Measurements from ENCODE around the gene MLF2. TPM values are rescaled to one million over a fixed set of nuclear protein-coding genes. Genes with fewer than 3 reads are reported as not detected.

MLF2 gene
- total and polyA plus RNA-seq, 10 of the 15 experiments (the other 5 are each of a cell fraction or from before 2014, with no cell fraction given): 13.5 to 222 (median 130) TPM

DNA sequence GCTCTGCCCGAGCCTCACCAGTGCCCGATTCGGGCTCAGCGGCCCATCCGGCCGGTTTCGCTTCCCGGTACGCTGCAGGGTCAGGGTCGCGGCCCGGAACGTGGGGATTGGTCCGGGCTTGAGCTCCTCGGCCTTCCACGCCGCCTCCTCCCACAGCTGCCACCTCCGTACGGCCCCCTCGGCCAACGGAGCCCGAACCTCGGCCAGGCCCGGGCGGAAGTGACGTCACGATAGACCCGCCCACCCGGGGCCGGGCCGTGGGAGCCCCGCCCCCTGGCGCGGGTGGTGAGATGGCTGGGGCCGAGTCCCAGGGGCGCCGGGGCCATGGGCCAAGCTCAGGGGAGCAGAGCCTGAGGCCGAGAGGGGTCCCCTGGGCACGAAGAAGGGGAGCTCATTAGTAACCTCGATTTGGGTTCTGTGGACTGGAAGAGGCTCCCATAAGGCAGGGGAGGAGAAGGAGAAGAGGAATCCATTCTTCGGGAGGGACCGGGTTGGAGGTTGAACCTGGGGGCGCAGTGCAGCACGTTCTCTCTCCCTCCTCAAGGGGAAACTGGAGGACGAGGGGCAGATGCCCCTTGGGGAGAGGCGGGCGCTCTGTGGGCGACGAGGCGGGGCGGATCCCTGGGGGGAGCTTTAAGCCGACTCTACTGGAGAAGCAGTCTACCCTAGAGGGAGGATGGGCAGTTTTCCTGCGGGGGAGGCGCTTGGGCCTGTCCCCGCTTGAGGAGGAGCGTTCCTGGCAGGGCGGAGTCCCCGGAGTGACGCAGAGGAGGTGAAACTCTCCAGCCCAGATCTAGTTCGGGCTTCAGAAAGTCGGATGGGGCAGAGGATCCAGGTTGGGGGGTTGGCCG lies at the start of gene MLF2 (continued):
- TF ChIP-seq E4F1 (IDR thresholded peaks at IDR 0.05; ENCODE audit: borderline replicate concordance, partially characterized antibody) (peak; percentile 11), RBBP5 (conservative IDR thresholded peaks at IDR 0.05) (no peak), MYC (IDR thresholded peaks at IDR 0.05; ENCODE audit: insufficient read depth, insufficient read length, insufficient replicate concordance, low read length, severe bottlenecking) (no peak), GATAD2B (conservative IDR thresholded peaks at IDR 0.05; ENCODE audit: low read depth) (peak; percentile 61), NFYA (IDR thresholded peaks at IDR 0.05; ENCODE audit: borderline replicate concordance, low read depth, low read length) (no peak), NRF1 (conservative IDR thresholded peaks at IDR 0.05; ENCODE audit: low read depth, low read length) (no peak), CHD1 (IDR thresholded peaks at IDR 0.05; ENCODE audit: low read depth, low read length) (no peak), NFXL1 (IDR thresholded peaks at IDR 0.05; ENCODE audit: borderline replicate concordance) (no peak), POU2F2 (IDR thresholded peaks at IDR 0.05; ENCODE audit: borderline replicate concordance, low read depth, low read length) (peak; percentile 32; the same call in 2 of the 3 replicates), USF2 (IDR thresholded peaks at IDR 0.05; ENCODE audit: borderline replicate concordance, low read depth, low read length) (no peak), NR2C2 (IDR thresholded peaks at IDR 0.05; ENCODE audit: borderline replicate concordance, control insufficient read depth, insufficient read length, low read depth) (no peak), ETV6 (conservative IDR thresholded peaks at IDR 0.05 in 1 of 2, IDR thresholded peaks at IDR 0.05 in 1 of 2; ENCODE audit: borderline replicate concordance in 1 of 2, low read depth in 1 of 2) (no peak), TBL1XR1 (IDR thresholded peaks at IDR 0.05; ENCODE audit: low read depth, low read length) (peak; percentile 29; the same call in 1 of the 2 replicates), RCOR1 (conservative IDR thresholded peaks at IDR 0.05; ENCODE audit: low read depth, low read length) (0 out of 2 replicates have a peak, but pooled peaks have one; percentile 47), ZSCAN29 (IDR thresholded peaks at IDR 0.05) (no peak), CREB1 (IDR thresholded peaks at IDR 0.05; ENCODE audit: low read depth) (peak; percentile 86), PML (IDR thresholded peaks at IDR 0.05; ENCODE audit: low read length) (peak; percentile 88), ZNF274 (IDR thresholded peaks at IDR 0.05; ENCODE audit: insufficient read depth, insufficient read length) (no peak), BHLHE40 (IDR thresholded peaks at IDR 0.05; ENCODE audit: borderline replicate concordance in 1 of 2, low read depth in 2 of 2, low read length in 1 of 2) (peak; percentile 11 to 53; a peak in 3 of 4 replicates), RAD51 (IDR thresholded peaks at IDR 0.05) (no peak), KDM1A (IDR thresholded peaks at IDR 0.05; ENCODE audit: borderline replicate concordance) (no peak), SUZ12 (IDR thresholded peaks at IDR 0.05; ENCODE audit: unreplicated experiment) (no peak), NR2C1 (IDR thresholded peaks at IDR 0.05) (no peak), SMAD1 (IDR thresholded peaks at IDR 0.05; ENCODE audit: low read depth, partially characterized antibody) (peak; percentile 73), RUNX3 (IDR thresholded peaks at IDR 0.05; ENCODE audit: low read length) (no peak)
- TF ChIP-seq, protein P1, sequence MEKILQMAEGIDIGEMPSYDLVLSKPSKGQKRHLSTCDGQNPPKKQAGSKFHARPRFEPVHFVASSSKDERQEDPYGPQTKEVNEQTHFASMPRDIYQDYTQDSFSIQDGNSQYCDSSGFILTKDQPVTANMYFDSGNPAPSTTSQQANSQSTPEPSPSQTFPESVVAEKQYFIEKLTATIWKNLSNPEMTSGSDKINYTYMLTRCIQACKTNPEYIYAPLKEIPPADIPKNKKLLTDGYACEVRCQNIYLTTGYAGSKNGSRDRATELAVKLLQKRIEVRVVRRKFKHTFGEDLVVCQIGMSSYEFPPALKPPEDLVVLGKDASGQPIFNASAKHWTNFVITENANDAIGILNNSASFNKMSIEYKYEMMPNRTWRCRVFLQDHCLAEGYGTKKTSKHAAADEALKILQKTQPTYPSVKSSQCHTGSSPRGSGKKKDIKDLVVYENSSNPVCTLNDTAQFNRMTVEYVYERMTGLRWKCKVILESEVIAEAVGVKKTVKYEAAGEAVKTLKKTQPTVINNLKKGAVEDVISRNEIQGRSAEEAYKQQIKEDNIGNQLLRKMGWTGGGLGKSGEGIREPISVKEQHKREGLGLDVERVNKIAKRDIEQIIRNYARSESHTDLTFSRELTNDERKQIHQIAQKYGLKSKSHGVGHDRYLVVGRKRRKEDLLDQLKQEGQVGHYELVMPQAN (conservative IDR thresholded peaks at IDR 0.05): peak; percentile 53

Data from GM12878 (cell line).